ENCODE results near the gene CTSA.
"Not testable (repeated sequence)": the region's sequence is repeated elsewhere in the genome, so short reads cannot be mapped to it uniquely, and the experiment has no call there.

The CTSA gene

DNA sequence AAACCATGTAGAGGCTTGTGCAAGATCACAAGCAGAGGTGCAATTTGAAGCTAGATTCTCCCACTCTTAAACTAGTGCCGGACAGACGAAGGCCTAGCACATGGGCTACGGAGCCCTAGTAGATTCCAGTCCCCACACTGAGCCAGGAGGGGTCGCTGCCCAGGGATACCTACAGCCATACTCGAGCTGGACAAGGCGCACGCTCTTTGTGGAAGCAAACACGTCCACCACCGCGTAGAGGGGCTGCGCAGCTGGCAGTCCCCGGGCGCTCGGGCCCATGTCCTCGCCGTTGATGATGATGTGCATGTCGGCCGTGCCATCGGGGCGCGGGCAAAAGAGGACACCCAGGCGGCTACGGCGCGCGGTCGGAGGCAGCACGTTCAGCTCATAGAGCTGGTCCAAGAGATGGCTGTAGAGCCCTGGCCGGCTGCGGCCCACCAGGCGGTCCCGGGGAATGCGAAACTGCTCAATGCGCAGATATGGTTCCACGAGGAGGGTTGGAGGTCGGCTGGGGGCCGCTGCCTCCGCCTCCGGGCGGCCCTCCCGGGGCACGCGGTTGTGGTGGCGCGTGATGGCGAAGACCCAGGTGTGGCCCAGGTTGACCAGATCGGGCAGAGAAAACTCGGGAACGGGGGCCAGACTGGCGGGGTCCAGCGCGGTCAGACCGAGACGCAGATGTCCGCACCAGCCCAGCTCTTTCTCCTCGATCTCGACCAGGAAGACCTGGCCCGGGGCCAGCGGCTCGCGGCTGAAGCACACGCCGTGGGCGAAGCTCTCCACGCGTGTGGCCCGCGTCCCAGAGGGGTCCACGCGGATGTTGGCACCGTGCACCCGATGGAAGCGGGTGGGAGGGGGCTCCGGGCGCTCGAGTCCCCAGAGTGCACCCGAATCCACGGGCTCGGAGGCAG lies 804 bp upstream of the CTSA start:
- Histone ChIP-seq H3K27ac (ENCODE audit: low read length) (no peak overlapping the region), H3K4me3 (ENCODE audit: low read length) (peak overlapping the region; percentile 81), H3K4me1 (ENCODE audit: insufficient read depth, low read length) (no peaks in the 10 kb centered on the region), H3K9ac (ENCODE audit: low read depth, low read length) (peak overlapping the region; percentile 88; the same call in 1 of the 2 replicates), H3K27me3 (ENCODE audit: insufficient read depth, low read length) (no peaks in the 10 kb centered on the region), H3K36me3 (ENCODE audit: insufficient read depth, low read depth, low read length) (peaks cover 38% of the 10 kb centered on the region), H3K9me3 (ENCODE audit: insufficient read depth, low read depth, low read length) (no peaks in the 10 kb centered on the region)

GRCh38 chr20:45892049-45892825 lies 1.1 kb downstream of the CTSA start:
- Histone ChIP-seq H3K27ac (ENCODE audit: low read length) (no peak overlapping the region), H3K9me3 (ENCODE audit: insufficient read depth, low read depth, low read length) (no peaks in the 10 kb centered on the region), H3K4me1 (ENCODE audit: insufficient read depth, low read length) (no peaks in the 10 kb centered on the region), H3K27me3 (ENCODE audit: insufficient read depth, low read length) (no peaks in the 10 kb centered on the region), H3K9ac (ENCODE audit: low read depth, low read length) (peak overlapping the region; percentile 88; the same call in 1 of the 2 replicates), H3K36me3 (ENCODE audit: insufficient read depth, low read depth, low read length) (peaks cover 43% of the 10 kb centered on the region), H3K4me3 (ENCODE audit: low read length) (peak overlapping the region; percentile 81)

DNA sequence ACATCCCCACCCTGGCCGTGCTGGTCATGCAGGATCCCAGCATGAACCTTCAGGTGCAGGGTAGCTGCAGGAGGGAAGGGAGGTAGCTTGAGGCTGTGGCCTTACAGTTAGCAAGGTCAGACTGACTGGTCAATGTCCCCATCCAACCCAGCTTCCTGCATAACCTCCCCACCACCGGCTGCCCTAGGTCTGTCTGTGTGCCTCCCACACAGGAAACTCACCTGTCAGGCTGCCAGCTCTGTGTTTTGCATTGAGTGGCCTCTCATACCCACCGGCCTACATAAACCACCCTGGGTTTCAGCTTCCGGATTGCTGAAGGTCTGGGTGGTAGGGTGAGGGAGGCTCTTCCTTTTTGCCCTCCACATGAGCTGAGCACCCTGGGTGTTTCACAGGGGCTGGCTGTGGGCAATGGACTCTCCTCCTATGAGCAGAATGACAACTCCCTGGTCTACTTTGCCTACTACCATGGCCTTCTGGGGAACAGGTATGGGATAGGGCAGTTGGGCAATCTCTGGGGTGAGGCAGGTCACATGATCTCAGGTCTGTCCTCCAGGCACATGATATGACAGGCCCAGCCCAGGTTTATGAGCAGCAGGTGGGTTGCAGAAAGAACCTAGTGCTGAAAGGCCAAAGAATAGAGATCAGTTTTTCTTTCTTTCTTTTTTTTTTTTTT lies 1.8 kb downstream of the CTSA start:
- no peak overlapping the region for H3K27ac ChIP-seq (ENCODE audit: low read length)
- no peak overlapping the region for H3K4me3 ChIP-seq (ENCODE audit: low read length)
- H3K9ac ChIP-seq (ENCODE audit: low read depth, low read length) = no peak overlapping the region
- H3K27me3 ChIP-seq (ENCODE audit: insufficient read depth, low read length) = no peaks in the 10 kb centered on the region
- H3K36me3 ChIP-seq (ENCODE audit: insufficient read depth, low read depth, low read length) = peaks cover 45% of the 10 kb centered on the region
- no peaks in the 10 kb centered on the region for H3K4me1 ChIP-seq (ENCODE audit: insufficient read depth, low read length)
- no peaks in the 10 kb centered on the region for H3K9me3 ChIP-seq (ENCODE audit: insufficient read depth, low read depth, low read length)

- Histone ChIP-seq H3K36me3 (ENCODE audit: insufficient read depth, low read depth, low read length) (peaks cover 48% of the 10 kb centered on the region), H3K9ac (ENCODE audit: low read depth, low read length) (no peak overlapping the region), H3K4me1 (ENCODE audit: insufficient read depth, low read length) (no peaks in the 10 kb centered on the region), H3K27ac (ENCODE audit: low read length) (no peak overlapping the region), H3K27me3 (ENCODE audit: insufficient read depth, low read length) (no peaks in the 10 kb centered on the region), H3K4me3 (ENCODE audit: low read length) (no peak overlapping the region), H3K9me3 (ENCODE audit: insufficient read depth, low read depth, low read length) (no peaks in the 10 kb centered on the region)
Observed at GRCh38 chr20:45893831-45894230, 2.7 kb downstream of the CTSA start.

GRCh38 chr20:45894797-45895196 lies 3.7 kb downstream of the CTSA start:
- Histone ChIP-seq H3K27ac (ENCODE audit: low read length) (no peak overlapping the region), H3K4me3 (ENCODE audit: low read length) (no peak overlapping the region), H3K9me3 (ENCODE audit: insufficient read depth, low read depth, low read length) (no peaks in the 10 kb centered on the region), H3K27me3 (ENCODE audit: insufficient read depth, low read length) (no peaks in the 10 kb centered on the region), H3K9ac (ENCODE audit: low read depth, low read length) (no peak overlapping the region), H3K36me3 (ENCODE audit: insufficient read depth, low read depth, low read length) (peaks cover 55% of the 10 kb centered on the region), H3K4me1 (ENCODE audit: insufficient read depth, low read length) (no peaks in the 10 kb centered on the region)

- peaks cover 70% of the 10 kb centered on the region for H3K36me3 ChIP-seq (ENCODE audit: insufficient read depth, low read depth, low read length)
- H3K27me3 ChIP-seq (ENCODE audit: insufficient read depth, low read length) = no peaks in the 10 kb centered on the region
- no peak overlapping the region for H3K27ac ChIP-seq (ENCODE audit: low read length)
- no peak overlapping the region for H3K4me3 ChIP-seq (ENCODE audit: low read length)
- H3K4me1 ChIP-seq (ENCODE audit: insufficient read depth, low read length) = no peaks in the 10 kb centered on the region
- H3K9ac ChIP-seq (ENCODE audit: low read depth, low read length) = no peak overlapping the region
- no peaks in the 10 kb centered on the region for H3K9me3 ChIP-seq (ENCODE audit: insufficient read depth, low read depth, low read length)
Observed at GRCh38 chr20:45896641-45897161, 5.6 kb downstream of the CTSA start.

GRCh38 chr20:45897289-45897688 lies 6.2 kb downstream of the CTSA start:
- Histone ChIP-seq H3K9ac (ENCODE audit: low read depth, low read length) (no peak overlapping the region), H3K27me3 (ENCODE audit: insufficient read depth, low read length) (no peaks in the 10 kb centered on the region), H3K4me3 (ENCODE audit: low read length) (no peak overlapping the region), H3K27ac (ENCODE audit: low read length) (no peak overlapping the region), H3K36me3 (ENCODE audit: insufficient read depth, low read depth, low read length) (peaks cover 75% of the 10 kb centered on the region), H3K4me1 (ENCODE audit: insufficient read depth, low read length) (no peaks in the 10 kb centered on the region), H3K9me3 (ENCODE audit: insufficient read depth, low read depth, low read length) (no peaks in the 10 kb centered on the region)

GRCh38 chr20:45897692-45898091 lies 6.6 kb downstream of the CTSA start:
- H3K27ac ChIP-seq (ENCODE audit: low read length) = no peak overlapping the region
- no peak overlapping the region for H3K9ac ChIP-seq (ENCODE audit: low read depth, low read length)
- no peaks in the 10 kb centered on the region for H3K27me3 ChIP-seq (ENCODE audit: insufficient read depth, low read length)
- H3K9me3 ChIP-seq (ENCODE audit: insufficient read depth, low read depth, low read length) = no peaks in the 10 kb centered on the region
- H3K4me3 ChIP-seq (ENCODE audit: low read length) = no peak overlapping the region
- H3K36me3 ChIP-seq (ENCODE audit: insufficient read depth, low read depth, low read length) = peaks cover 76% of the 10 kb centered on the region
- H3K4me1 ChIP-seq (ENCODE audit: insufficient read depth, low read length) = no peaks in the 10 kb centered on the region

DNA sequence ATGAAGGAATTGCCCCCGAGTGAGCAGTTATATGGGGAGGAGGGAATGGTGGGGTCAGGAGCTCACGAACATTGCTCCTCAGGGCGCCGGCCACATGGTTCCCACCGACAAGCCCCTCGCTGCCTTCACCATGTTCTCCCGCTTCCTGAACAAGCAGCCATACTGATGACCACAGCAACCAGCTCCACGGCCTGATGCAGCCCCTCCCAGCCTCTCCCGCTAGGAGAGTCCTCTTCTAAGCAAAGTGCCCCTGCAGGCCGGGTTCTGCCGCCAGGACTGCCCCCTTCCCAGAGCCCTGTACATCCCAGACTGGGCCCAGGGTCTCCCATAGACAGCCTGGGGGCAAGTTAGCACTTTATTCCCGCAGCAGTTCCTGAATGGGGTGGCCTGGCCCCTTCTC lies 7.2 kb downstream of the CTSA start:
- H3K9ac ChIP-seq (ENCODE audit: low read depth, low read length) = no peak overlapping the region
- no peak overlapping the region for H3K4me3 ChIP-seq (ENCODE audit: low read length)
- no peaks in the 10 kb centered on the region for H3K9me3 ChIP-seq (ENCODE audit: insufficient read depth, low read depth, low read length)
- peaks cover 77% of the 10 kb centered on the region for H3K36me3 ChIP-seq (ENCODE audit: insufficient read depth, low read depth, low read length)
- no peaks in the 10 kb centered on the region for H3K27me3 ChIP-seq (ENCODE audit: insufficient read depth, low read length)
- H3K27ac ChIP-seq (ENCODE audit: low read length) = no peak overlapping the region
- H3K4me1 ChIP-seq (ENCODE audit: insufficient read depth, low read length) = no peaks in the 10 kb centered on the region

- H3K27ac ChIP-seq (ENCODE audit: low read length) = no peak overlapping the region
- no peaks in the 10 kb centered on the region for H3K9me3 ChIP-seq (ENCODE audit: insufficient read depth, low read depth, low read length)
- H3K9ac ChIP-seq (ENCODE audit: low read depth, low read length) = no peak overlapping the region
- no peaks in the 10 kb centered on the region for H3K4me1 ChIP-seq (ENCODE audit: insufficient read depth, low read length)
- H3K36me3 ChIP-seq (ENCODE audit: insufficient read depth, low read depth, low read length) = peaks cover 80% of the 10 kb centered on the region
- H3K4me3 ChIP-seq (ENCODE audit: low read length) = no peak overlapping the region
- no peaks in the 10 kb centered on the region for H3K27me3 ChIP-seq (ENCODE audit: insufficient read depth, low read length)
Observed at GRCh38 chr20:45899046-45899835, 8.1 kb downstream of the CTSA start.

- not testable (repeated sequence) for H3K27ac ChIP-seq (ENCODE audit: low read length); H3K27me3 ChIP-seq (ENCODE audit: insufficient read depth, low read length); H3K4me3 ChIP-seq (ENCODE audit: low read length); H3K9ac ChIP-seq (ENCODE audit: low read depth, low read length); H3K9me3 ChIP-seq (ENCODE audit: insufficient read depth, low read depth, low read length); H3K4me1 ChIP-seq (ENCODE audit: insufficient read depth, low read length)
- peaks cover 90% of the 10 kb centered on the region for H3K36me3 ChIP-seq (ENCODE audit: insufficient read depth, low read depth, low read length)
Observed at GRCh38 chr20:45901332-45901731, 10.2 kb downstream of the CTSA start.

Data from iPS-20b (cell line).